ENCODE results near the gene FRMD3.

The FRMD3 gene

GRCh38 chr9:83445703-83446265 is 92.4 kb downstream of the FRMD3 start:
- H3K9me3 ChIP-seq (ENCODE audit: severe bottlenecking), result no peaks in the 10 kb centered on the region
- DNase-seq, result no peak
- no peak for TF ChIP-seq CTCF (IDR thresholded peaks at IDR 0.05; ENCODE audit: low read depth, low read length)
- no peak overlapping the region for H3K27ac ChIP-seq
- H3K4me3 ChIP-seq (ENCODE audit: low read depth, low read length), result no peak overlapping the region
- no peaks in the 10 kb centered on the region for H3K36me3 ChIP-seq
- H3K27me3 ChIP-seq (ENCODE audit: insufficient read depth, low read depth, severe bottlenecking), result no peaks in the 10 kb centered on the region

GRCh38 chr9:83444110-83444509 is 94.1 kb downstream of the FRMD3 start:
- H3K4me3 ChIP-seq (ENCODE audit: low read depth, low read length), result no peak overlapping the region
- no peaks in the 10 kb centered on the region for H3K9me3 ChIP-seq (ENCODE audit: severe bottlenecking)
- H3K36me3 ChIP-seq, result no peaks in the 10 kb centered on the region
- DNase-seq, result no peak
- H3K27me3 ChIP-seq (ENCODE audit: insufficient read depth, low read depth, severe bottlenecking), result no peaks in the 10 kb centered on the region
- no peak for TF ChIP-seq CTCF (IDR thresholded peaks at IDR 0.05; ENCODE audit: low read depth, low read length)
- no peak overlapping the region for H3K27ac ChIP-seq

- peak; percentile 23 for DNase-seq
- no peak overlapping the region for H3K27ac ChIP-seq
- no peak for TF ChIP-seq CTCF (IDR thresholded peaks at IDR 0.05; ENCODE audit: low read depth, low read length)
- H3K27me3 ChIP-seq (ENCODE audit: insufficient read depth, low read depth, severe bottlenecking), result no peaks in the 10 kb centered on the region
- H3K9me3 ChIP-seq (ENCODE audit: severe bottlenecking), result no peaks in the 10 kb centered on the region
- H3K4me3 ChIP-seq (ENCODE audit: low read depth, low read length), result no peak overlapping the region
- H3K36me3 ChIP-seq, result no peaks in the 10 kb centered on the region
Observed at GRCh38 chr9:83441390-83441789, 96.8 kb downstream of the FRMD3 start.

- DNase-seq, result no peak
- no peaks in the 10 kb centered on the region for H3K9me3 ChIP-seq (ENCODE audit: severe bottlenecking)
- no peaks in the 10 kb centered on the region for H3K27me3 ChIP-seq (ENCODE audit: insufficient read depth, low read depth, severe bottlenecking)
- no peak overlapping the region for H3K4me3 ChIP-seq (ENCODE audit: low read depth, low read length)
- H3K36me3 ChIP-seq, result no peaks in the 10 kb centered on the region
- H3K27ac ChIP-seq, result no peak overlapping the region
- TF ChIP-seq CTCF (IDR thresholded peaks at IDR 0.05; ENCODE audit: low read depth, low read length), result no peak
Observed at GRCh38 chr9:83440641-83441040, 97.6 kb downstream of the FRMD3 start.

GRCh38 chr9:83435301-83435700 is 102.9 kb downstream of the FRMD3 start:
- TF ChIP-seq CTCF (IDR thresholded peaks at IDR 0.05; ENCODE audit: low read depth, low read length), result no peak
- no peaks in the 10 kb centered on the region for H3K27me3 ChIP-seq (ENCODE audit: insufficient read depth, low read depth, severe bottlenecking)
- no peaks in the 10 kb centered on the region for H3K9me3 ChIP-seq (ENCODE audit: severe bottlenecking)
- no peak overlapping the region for H3K27ac ChIP-seq
- no peak for DNase-seq
- no peaks in the 10 kb centered on the region for H3K36me3 ChIP-seq
- H3K4me3 ChIP-seq (ENCODE audit: low read depth, low read length), result no peak overlapping the region

GRCh38 chr9:83434254-83434653 is 103.9 kb downstream of the FRMD3 start:
- no peaks in the 10 kb centered on the region for H3K36me3 ChIP-seq
- no peak overlapping the region for H3K27ac ChIP-seq
- no peaks in the 10 kb centered on the region for H3K27me3 ChIP-seq (ENCODE audit: insufficient read depth, low read depth, severe bottlenecking)
- TF ChIP-seq CTCF (IDR thresholded peaks at IDR 0.05; ENCODE audit: low read depth, low read length), result no peak
- DNase-seq, result no peak
- no peak overlapping the region for H3K4me3 ChIP-seq (ENCODE audit: low read depth, low read length)
- no peaks in the 10 kb centered on the region for H3K9me3 ChIP-seq (ENCODE audit: severe bottlenecking)
